HG03442 (cell line): ENCODE data around the gene CTNNA1.

ENCODE experiments used
- ATAC-seq: cut with Tn5 transposase; IDR thresholded peaks from one replicate; pipeline ENCODE4 v1.9.1; 2021; ENCODE audit warnings: mild to moderate bottlenecking, moderate library complexity; ENCODE audit not compliant: unreplicated experiment

Gene CTNNA1

GRCh38 chr5:138945421-138946240, 192.4 kb downstream of the CTNNA1 start:
- ATAC-seq = no peak

DNA sequence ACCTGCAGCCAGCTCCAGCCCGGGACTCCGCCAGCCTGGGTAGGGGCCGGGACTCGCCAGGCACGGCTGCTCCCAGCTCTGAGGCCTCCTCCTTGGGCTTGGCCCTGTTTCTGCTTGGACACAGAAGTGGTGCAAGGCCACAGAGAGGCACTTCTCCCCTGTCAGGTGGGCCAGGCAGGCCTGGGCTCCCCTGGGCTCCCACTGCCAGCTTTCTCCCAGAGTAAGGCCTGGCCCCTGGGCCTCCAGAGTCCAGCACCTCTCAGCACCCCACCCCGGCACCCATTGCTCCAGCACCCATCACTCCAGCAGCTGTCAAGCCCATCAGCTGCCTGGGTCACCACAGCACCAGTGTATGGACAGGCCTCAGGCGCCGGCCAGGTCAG, 193.0 kb downstream of the CTNNA1 start:
- ATAC-seq = no peak

GRCh38 chr5:138946831-138947560, 193.8 kb downstream of the CTNNA1 start:
- no peak for ATAC-seq

- ATAC-seq = no peak
Observed at GRCh38 chr5:138947780-138948179, 194.6 kb downstream of the CTNNA1 start.

DNA sequence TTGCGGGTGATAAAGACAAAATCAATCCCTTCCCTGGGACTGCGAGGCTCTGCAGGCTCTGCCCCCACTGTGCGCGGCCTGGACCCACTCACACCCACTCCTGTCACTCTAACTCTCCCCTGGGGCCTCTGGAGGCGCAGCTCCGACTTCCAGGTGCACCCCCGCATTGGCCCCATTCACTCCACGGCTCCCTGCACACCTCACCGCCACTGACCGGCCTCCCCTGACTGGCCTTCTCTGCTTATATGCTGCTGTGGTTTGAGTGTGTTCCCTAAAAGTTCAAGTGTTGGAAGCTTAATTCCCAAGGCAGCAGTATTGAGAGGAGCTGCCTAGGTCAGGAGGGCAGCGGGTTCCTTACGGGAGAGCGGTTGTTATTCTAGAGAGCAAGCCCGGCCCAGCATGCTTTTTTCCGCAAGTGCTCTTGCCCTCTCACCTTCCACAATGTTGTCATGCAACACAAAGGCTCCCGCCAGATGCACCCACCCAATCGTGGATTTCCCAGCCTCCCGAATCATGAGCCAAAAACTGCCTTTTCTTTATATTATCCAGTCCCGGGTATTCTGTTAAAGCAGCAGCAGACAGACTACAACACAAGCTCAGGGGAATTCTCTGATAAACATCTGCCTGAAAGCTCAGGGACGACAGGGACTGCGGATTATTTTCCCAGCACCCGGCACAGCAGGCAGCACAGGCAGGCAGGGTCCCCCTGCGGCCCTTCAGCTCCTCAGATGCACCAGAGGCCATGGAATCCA, 195.4 kb downstream of the CTNNA1 start:
- no peak for ATAC-seq

GRCh38 chr5:138949223-138949574, 196.0 kb downstream of the CTNNA1 start:
- ATAC-seq = no peak

- no peak for ATAC-seq
Observed at GRCh38 chr5:138949988-138950387, 196.8 kb downstream of the CTNNA1 start.

DNA sequence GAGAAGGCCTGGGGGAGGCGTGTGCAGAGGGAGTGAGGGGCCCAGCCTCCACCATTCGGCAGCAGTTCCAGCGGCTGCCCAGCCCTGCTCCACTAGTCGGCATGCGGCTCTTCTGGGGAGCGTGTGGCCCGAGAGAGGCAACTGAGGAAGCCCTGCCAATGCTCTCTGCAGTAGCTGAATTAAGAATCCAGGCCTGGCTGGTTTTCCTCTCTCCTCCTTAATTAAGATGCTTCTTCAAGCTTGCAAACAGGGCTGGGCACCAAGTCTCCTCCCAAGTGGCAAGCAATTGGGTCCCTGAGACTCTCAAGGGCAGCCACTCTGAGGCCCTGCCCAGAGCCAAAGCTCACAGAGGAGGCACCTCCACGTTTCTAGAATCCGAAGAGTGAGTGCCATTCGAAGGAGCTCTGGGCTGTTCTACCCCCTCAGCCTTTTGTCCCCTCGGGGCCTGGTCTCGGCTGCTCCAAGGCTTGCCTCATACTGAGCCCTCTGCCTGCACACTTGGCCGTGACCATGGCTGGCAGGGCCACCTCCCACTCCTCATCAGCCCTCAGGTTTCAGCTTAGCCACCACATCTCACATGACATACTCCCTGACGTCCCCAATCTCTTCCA, 197.3 kb downstream of the CTNNA1 start:
- no peak for ATAC-seq

DNA sequence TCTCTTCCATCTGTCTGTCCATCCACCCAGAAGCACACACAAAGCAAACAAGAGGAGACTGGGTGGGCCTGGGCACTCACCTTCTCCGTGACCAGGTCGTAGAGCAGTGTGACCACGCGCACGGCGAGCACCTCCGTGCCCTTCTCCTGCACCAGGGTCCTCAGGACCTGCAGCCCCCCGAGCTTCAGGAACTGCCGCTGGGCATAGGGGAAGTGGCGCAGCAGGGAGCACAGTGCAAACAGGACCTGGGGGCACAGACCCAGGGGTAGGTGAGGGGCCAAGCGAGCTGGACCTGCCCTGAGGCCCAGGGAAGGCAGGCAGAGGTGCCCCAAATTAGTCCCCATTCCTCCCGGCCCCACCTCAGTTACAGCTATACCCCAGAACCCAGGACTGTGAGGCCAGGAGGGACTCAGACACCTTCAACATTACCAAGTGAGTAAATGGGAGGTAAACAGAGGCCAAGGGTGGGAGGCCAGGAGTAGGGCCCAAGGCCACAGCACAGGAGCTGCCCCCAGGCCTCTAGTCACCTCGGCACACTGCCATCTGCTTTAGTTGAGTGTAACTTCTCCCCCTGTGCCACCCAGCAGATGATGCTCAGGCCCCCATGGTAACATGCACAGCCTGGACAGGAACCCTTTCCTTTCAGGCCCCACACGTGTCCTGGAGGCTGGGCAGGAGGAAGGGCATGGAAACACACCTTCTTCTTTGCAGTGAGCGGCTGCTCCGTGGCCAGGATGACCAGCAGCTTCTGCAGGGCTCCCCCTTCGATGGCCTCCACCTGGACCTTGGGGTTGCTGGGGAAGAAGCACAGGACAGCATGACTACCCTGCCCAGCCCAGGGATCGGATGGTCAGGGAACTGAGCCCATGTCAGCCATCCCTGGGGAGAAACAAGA, 198.1 kb downstream of the CTNNA1 start:
- no peak for ATAC-seq

DNA sequence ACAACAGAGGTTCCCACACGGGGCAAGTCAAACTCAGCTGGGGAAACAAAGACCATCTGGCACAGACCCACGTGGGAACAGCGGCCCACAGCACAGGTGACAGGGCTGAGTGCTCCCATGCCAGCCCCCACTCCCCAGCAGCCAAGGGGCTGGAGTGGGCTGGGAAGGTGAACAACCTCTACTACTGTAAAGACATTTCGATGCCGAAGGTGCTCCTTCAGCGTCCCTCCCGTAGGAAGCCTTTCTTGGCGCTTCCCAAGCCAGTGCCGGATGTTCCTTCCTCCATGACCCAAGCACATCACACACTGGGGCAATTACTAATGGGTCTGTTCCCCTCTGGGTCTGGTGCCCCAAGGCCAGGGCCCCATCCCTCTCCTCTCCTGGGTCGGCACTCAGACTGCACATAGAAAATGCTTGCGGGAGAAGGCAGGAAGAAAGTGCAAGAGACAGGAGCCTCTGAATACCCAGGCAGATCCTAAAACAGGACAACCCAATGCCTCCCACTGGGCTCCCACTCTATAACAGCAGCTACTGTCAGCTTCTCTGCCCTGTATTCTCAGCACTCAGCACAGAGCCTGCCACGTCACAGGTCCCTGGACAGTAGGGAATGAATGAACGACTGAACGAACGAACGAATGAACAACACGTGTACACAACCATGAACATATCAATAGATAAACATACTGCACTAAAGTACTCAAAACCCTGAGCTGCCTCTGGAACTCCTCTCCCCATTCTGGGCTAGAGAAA, 198.9 kb downstream of the CTNNA1 start:
- ATAC-seq = no peak

GRCh38 chr5:138952962-138953361, 199.7 kb downstream of the CTNNA1 start:
- ATAC-seq = no peak

- ATAC-seq = no peak
Observed at GRCh38 chr5:138953387-138954256, 200.4 kb downstream of the CTNNA1 start.

DNA sequence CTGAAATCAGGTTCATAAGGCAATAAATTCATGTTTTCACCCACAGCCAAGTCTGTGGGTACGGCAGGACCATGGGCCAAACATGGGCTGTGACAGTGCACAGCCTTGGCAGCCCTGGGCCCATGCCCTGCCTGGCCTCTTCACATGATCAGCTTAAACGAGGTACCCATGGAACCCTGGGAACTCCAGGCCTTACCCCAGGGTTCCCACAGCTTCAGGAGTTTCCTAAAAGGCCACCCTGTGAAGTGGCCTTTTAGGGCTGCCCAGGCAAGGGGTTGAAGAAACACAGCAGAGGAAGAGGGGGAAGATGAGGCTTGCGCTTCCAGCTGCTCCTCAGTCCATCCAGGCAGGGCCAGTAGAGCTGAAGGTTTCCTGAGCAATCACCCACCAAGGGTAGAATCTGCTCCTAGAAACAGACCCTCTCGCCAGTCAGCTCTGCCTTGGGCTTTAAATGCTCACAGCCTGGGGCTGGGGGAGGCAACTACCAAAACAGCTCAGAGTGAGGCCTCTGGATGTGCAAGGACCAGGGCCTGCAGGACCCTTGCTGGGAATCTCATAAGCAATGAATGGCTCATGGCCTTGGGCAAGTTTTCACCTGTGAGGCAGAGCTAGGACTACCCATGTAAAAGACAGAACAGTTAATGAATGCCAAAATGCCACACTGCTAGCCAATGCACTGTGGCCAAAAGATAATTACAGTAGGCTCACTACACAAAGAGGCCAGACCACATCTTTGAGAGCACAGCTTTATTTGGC, 201.2 kb downstream of the CTNNA1 start:
- ATAC-seq = no peak

GRCh38 chr5:138955013-138955660, 201.9 kb downstream of the CTNNA1 start:
- no peak for ATAC-seq

- ATAC-seq = no peak
Observed at GRCh38 chr5:138955671-138956295, 202.6 kb downstream of the CTNNA1 start.

DNA sequence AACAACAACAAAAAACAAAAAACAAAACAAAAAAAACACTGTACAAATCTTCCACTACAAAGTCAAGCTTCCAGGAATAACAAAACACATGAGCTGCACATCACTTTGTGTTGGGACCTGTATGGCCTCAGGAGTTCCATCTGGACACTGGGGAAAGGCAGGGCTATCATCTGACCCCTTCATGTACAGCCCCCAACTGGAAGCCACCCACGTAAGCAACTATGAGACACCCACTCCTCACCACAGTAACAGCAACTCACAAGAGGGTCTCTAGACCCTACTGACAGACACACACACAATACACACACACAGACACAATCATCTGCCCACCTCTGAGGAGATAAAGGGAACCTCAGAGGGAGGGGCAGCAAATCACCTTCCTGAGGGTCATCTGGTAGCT, 203.6 kb downstream of the CTNNA1 start:
- ATAC-seq = no peak

DNA sequence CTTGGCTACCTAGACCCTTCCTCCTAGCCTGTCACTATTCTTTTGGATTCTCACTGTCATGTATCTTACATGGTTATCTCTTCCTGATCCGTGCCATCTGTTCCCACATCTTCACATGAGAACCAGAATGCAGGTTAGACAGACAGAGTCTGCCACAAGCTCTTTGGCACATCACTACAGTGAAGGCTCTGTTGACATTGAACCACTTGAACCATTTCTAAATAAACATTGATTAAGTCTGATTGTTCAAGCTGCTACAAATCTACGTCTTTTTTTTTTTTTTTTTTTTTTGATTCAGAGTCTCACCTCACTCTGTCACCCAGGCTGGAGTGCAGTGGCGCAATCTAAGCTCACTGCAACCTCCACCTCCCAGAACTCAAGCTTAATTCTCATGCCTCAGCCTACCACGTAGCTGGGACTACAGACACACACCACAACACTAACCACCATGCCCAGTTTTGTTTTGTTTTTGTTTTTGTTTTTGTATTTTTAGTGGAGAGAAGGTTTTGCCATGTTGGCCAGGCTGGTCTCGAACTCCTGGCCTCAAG, 207.0 kb downstream of the CTNNA1 start:
- no peak for ATAC-seq
